ENCODE data around the gene DSE. TPM values are rescaled to one million over a fixed set of nuclear protein-coding genes. Genes with fewer than 3 reads are reported as not detected.
"Not testable (repeated sequence)": the region's sequence is repeated elsewhere in the genome, so short reads cannot be mapped to it uniquely, and the experiment has no call there.

DSE gene
- total RNA-seq = 10 to 100 TPM; 21.9 to 25.9 TPM

GRCh38 chr6:116370760-116371119, at the start of gene DSE:
Gene DSE (plus strand): TSS chr6:116370947. CDS start chr6:116399251, 28,304 bp downstream.
- ATAC-seq (peak; percentile 91 to 93), DNase-seq (ENCODE audit: low spot score) (peak; percentile 84)
- H3K36me3 Mint-ChIP-seq = no peaks in the 10 kb centered on the region
- peak within 1 kb of the TSS; percentile 87 for H3K4me3 Mint-ChIP-seq
- H3K27me3 Mint-ChIP-seq = peaks cover under 1 to 9% of the 10 kb centered on the region in 2 donors
- H3K9me3 Mint-ChIP-seq = no peaks in the 10 kb centered on the region
- H3K4me1 Mint-ChIP-seq (ENCODE audit: low read depth in 2 of 2) = peaks cover 18 to 26% of the 10 kb centered on the region in 2 donors
- H3K27ac Mint-ChIP-seq = peak within 1 kb of the TSS; percentile 28 to 54

- not testable (repeated sequence) for H3K9me3 Mint-ChIP-seq; H3K27me3 Mint-ChIP-seq; H3K36me3 Mint-ChIP-seq; H3K4me3 Mint-ChIP-seq; ATAC-seq; DNase-seq (ENCODE audit: low spot score); H3K4me1 Mint-ChIP-seq (ENCODE audit: low read depth in 2 of 2)
- peak overlapping the region in 1 of 2 donors; percentile 45 for H3K27ac Mint-ChIP-seq
Measured at GRCh38 chr6:116321933-116322332, 48.8 kb upstream of the DSE start.

- DNase-seq (ENCODE audit: low spot score) (no peak), ATAC-seq (no peak)
- H3K4me1 Mint-ChIP-seq (ENCODE audit: low read depth in 2 of 2) = peaks cover 5% of the 10 kb centered on the region in 2 donors
- no peaks in the 10 kb centered on the region for H3K36me3 Mint-ChIP-seq
- H3K4me3 Mint-ChIP-seq = no peak overlapping the region
- no peaks in the 10 kb centered on the region for H3K9me3 Mint-ChIP-seq
- H3K27ac Mint-ChIP-seq = no peak overlapping the region
- no peaks in the 10 kb centered on the region for H3K27me3 Mint-ChIP-seq
Measured at GRCh38 chr6:116323863-116324262, 46.9 kb upstream of the DSE start.

GRCh38 chr6:116325634-116326132, 45.1 kb upstream of the DSE start:
- H3K9me3 Mint-ChIP-seq; H3K4me1 Mint-ChIP-seq (ENCODE audit: low read depth in 2 of 2); H3K36me3 Mint-ChIP-seq: not testable (repeated sequence)

GRCh38 chr6:116326181-116326671, 44.5 kb upstream of the DSE start:
- Mint-ChIP-seq H3K36me3 (no peaks in the 10 kb centered on the region), H3K4me1 (ENCODE audit: low read depth in 2 of 2) (peaks cover 0 to 8% of the 10 kb centered on the region in 2 donors), H3K9me3 (no peaks in the 10 kb centered on the region), H3K27me3 (no peaks in the 10 kb centered on the region), H3K4me3 (no peak overlapping the region), H3K27ac (no peak overlapping the region)
- ATAC-seq (no peak), DNase-seq (ENCODE audit: low spot score) (no peak)

More at GRCh38 chr6:116325634-116326132, 45.1 kb upstream of the DSE start:
- H3K4me3 Mint-ChIP-seq; DNase-seq (ENCODE audit: low spot score); H3K27ac Mint-ChIP-seq; H3K27me3 Mint-ChIP-seq; ATAC-seq: not testable (repeated sequence)

- DNase-seq (ENCODE audit: low spot score) (no peak), ATAC-seq (no peak)
- no peaks in the 10 kb centered on the region for H3K36me3 Mint-ChIP-seq
- no peak overlapping the region for H3K27ac Mint-ChIP-seq
- H3K4me1 Mint-ChIP-seq (ENCODE audit: low read depth in 2 of 2) = peaks cover 0 to 12% of the 10 kb centered on the region in 2 donors
- H3K27me3 Mint-ChIP-seq = no peaks in the 10 kb centered on the region
- no peaks in the 10 kb centered on the region for H3K9me3 Mint-ChIP-seq
- no peak overlapping the region for H3K4me3 Mint-ChIP-seq
Measured at GRCh38 chr6:116326996-116327395, 43.8 kb upstream of the DSE start.

GRCh38 chr6:116327803-116328527, 42.8 kb upstream of the DSE start:
- Mint-ChIP-seq H3K4me1 (ENCODE audit: low read depth in 2 of 2) (peaks cover 0 to 13% of the 10 kb centered on the region in 2 donors), H3K4me3 (no peak overlapping the region), H3K27ac (peak overlapping the region in 1 of 2 donors; percentile 67), H3K27me3 (no peaks in the 10 kb centered on the region), H3K36me3 (no peaks in the 10 kb centered on the region), H3K9me3 (no peaks in the 10 kb centered on the region)
- DNase-seq (ENCODE audit: low spot score) (no peak), ATAC-seq (no peak)

GRCh38 chr6:116328528-116328903, 42.2 kb upstream of the DSE start:
- no peak for DNase-seq (ENCODE audit: low spot score)
- peaks cover 0 to 18% of the 10 kb centered on the region in 2 donors for H3K4me1 Mint-ChIP-seq (ENCODE audit: low read depth in 2 of 2)
- H3K27ac Mint-ChIP-seq = peak overlapping the region in 1 of 2 donors; percentile 67
- no peak for ATAC-seq
- no peaks in the 10 kb centered on the region for H3K27me3 Mint-ChIP-seq
- no peaks in the 10 kb centered on the region for H3K9me3 Mint-ChIP-seq
- H3K36me3 Mint-ChIP-seq = no peaks in the 10 kb centered on the region
- no peak overlapping the region for H3K4me3 Mint-ChIP-seq

- no peaks in the 10 kb centered on the region for H3K27me3 Mint-ChIP-seq
- no peak for ATAC-seq
- no peaks in the 10 kb centered on the region for H3K36me3 Mint-ChIP-seq
- no peak overlapping the region for H3K4me3 Mint-ChIP-seq
- H3K9me3 Mint-ChIP-seq = peaks cover 1% of the 10 kb centered on the region
- peaks cover 2 to 21% of the 10 kb centered on the region in 2 donors for H3K4me1 Mint-ChIP-seq (ENCODE audit: low read depth in 2 of 2)
- no peak overlapping the region for H3K27ac Mint-ChIP-seq
- no peak for DNase-seq (ENCODE audit: low spot score)
Measured at GRCh38 chr6:116329156-116329555, 41.6 kb upstream of the DSE start.

GRCh38 chr6:116330511-116330910, 40.2 kb upstream of the DSE start:
- H3K36me3 Mint-ChIP-seq = peaks cover 9% of the 10 kb centered on the region
- no peak overlapping the region for H3K4me3 Mint-ChIP-seq
- DNase-seq (ENCODE audit: low spot score) (no peak), ATAC-seq (no peak)
- H3K27me3 Mint-ChIP-seq = no peaks in the 10 kb centered on the region
- peaks cover 5% of the 10 kb centered on the region for H3K9me3 Mint-ChIP-seq
- H3K4me1 Mint-ChIP-seq (ENCODE audit: low read depth in 2 of 2) = peaks cover 16 to 33% of the 10 kb centered on the region in 2 donors
- H3K27ac Mint-ChIP-seq = peak overlapping the region in 1 of 2 donors; percentile 16

GRCh38 chr6:116332096-116332495, 38.7 kb upstream of the DSE start:
- DNase-seq (ENCODE audit: low spot score) = no peak
- Mint-ChIP-seq H3K36me3 (peaks cover 9% of the 10 kb centered on the region), H3K9me3 (peaks cover 5% of the 10 kb centered on the region), H3K4me1 (ENCODE audit: low read depth in 2 of 2) (peaks cover 18 to 37% of the 10 kb centered on the region in 2 donors), H3K27me3 (no peaks in the 10 kb centered on the region), H3K27ac (no peak overlapping the region), H3K4me3 (no peak overlapping the region)
- ATAC-seq = no peak

- not testable (repeated sequence) for H3K9me3 Mint-ChIP-seq; DNase-seq (ENCODE audit: low spot score); H3K27me3 Mint-ChIP-seq
- Mint-ChIP-seq H3K4me1 (ENCODE audit: low read depth in 2 of 2) (peaks cover 18 to 34% of the 10 kb centered on the region in 2 donors), H3K36me3 (peaks cover 13% of the 10 kb centered on the region), H3K4me3 (peak overlapping the region; percentile 42), H3K27ac (peak overlapping the region; percentile 35 to 92)
- peak; percentile 77 to 84 for ATAC-seq
Measured at GRCh38 chr6:116334638-116335409, 35.9 kb upstream of the DSE start.

GRCh38 chr6:116335612-116336215, 35.0 kb upstream of the DSE start:
- Mint-ChIP-seq H3K36me3 (peaks cover 17% of the 10 kb centered on the region), H3K4me3 (no peak overlapping the region), H3K27me3 (peaks cover 0 to 8% of the 10 kb centered on the region in 2 donors), H3K27ac (peak overlapping the region in 1 of 2 donors; percentile 92), H3K4me1 (ENCODE audit: low read depth in 2 of 2) (peaks cover 18 to 34% of the 10 kb centered on the region in 2 donors), H3K9me3 (peaks cover 7% of the 10 kb centered on the region)
- DNase-seq (ENCODE audit: low spot score) (no peak), ATAC-seq (no peak)
